Upper lobe of left lung (tissue), 4 donors: ENCODE data around the gene CNTRL.

Experiments
- POLR2A ChIP-seq, 4 donors: fragments of 450-650 bp; IDR thresholded peaks; one replicate each; pipeline ENCODE4 v1.5.1; 2016 to 2017; ENCODE audit warnings: antibody characterized with exemption in 4 of 4, mild to moderate bottlenecking in 2 of 4
- POLR2AphosphoS5 ChIP-seq, 2 donors: sonication (generic); formaldehyde crosslinking; IDR thresholded peaks; one replicate each; pipeline ENCODE4 v1.5.1; 2017; ENCODE audit warnings: antibody characterized with exemption in 2 of 2
- TF ChIP-seq, protein P1 (sequence below), 6 experiments: fragments of 450-650 bp in 4 of 6; fragments of 200-600 bp in 2 of 6; sonication (generic) in 2 of 6; IDR thresholded peaks; one replicate each; pipeline ENCODE4 v1.5.1; 2016 to 2019; ENCODE audit warnings: antibody characterized with exemption in 6 of 6

DNA sequence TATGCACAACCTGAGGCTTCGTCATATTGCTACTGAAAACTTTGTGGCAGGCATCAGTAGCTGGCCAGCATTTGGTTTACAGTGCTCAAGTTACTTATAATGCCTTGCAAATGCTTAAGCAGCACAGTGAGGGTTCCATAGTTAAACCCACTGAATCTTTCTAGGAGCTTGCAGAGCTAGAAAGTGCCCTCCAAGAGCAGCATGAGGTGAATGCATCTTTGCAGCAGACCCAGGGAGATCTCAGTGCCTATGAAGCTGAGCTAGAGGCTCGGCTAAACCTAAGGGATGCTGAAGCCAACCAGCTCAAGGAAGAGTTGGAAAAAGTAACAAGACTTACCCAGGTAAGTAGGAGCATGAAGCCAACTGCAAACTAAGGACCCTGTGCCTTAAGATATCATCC is 60.9 kb downstream of the CNTRL start:
- TF ChIP-seq, protein P1, sequence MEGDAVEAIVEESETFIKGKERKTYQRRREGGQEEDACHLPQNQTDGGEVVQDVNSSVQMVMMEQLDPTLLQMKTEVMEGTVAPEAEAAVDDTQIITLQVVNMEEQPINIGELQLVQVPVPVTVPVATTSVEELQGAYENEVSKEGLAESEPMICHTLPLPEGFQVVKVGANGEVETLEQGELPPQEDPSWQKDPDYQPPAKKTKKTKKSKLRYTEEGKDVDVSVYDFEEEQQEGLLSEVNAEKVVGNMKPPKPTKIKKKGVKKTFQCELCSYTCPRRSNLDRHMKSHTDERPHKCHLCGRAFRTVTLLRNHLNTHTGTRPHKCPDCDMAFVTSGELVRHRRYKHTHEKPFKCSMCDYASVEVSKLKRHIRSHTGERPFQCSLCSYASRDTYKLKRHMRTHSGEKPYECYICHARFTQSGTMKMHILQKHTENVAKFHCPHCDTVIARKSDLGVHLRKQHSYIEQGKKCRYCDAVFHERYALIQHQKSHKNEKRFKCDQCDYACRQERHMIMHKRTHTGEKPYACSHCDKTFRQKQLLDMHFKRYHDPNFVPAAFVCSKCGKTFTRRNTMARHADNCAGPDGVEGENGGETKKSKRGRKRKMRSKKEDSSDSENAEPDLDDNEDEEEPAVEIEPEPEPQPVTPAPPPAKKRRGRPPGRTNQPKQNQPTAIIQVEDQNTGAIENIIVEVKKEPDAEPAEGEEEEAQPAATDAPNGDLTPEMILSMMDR (IDR thresholded peaks at IDR 0.05), result no peak
- TF ChIP-seq POLR2AphosphoS5 (IDR thresholded peaks at IDR 0.05) (no peak), POLR2A (IDR thresholded peaks at IDR 0.05) (no peak)
